Liver (tissue), 3 donors: Measurements from ENCODE around the gene MGAT4A.

Experiments used
- CTCF ChIP-seq: fragments of 150-350 bp; IDR thresholded peaks from 2 replicates; pipeline ENCODE4 v1.5.1; 2017; ENCODE audit warnings: improper control_type of control experiment, low read depth, low read length; ENCODE audit not compliant: missing input control
- TAF1 ChIP-seq: conservative IDR thresholded peaks from 2 replicates; pipeline ENCODE4 v1.6.1; 2016; ENCODE audit warnings: antibody characterized with exemption, mild to moderate bottlenecking
- donor health status: healthy.
- donor health status: healthy.

GRCh38 chr2:98579926-98580325 is 151.0 kb downstream of the MGAT4A start:
- TF ChIP-seq TAF1 (no peak), CTCF (no peak)
